ENCODE data around the gene MACF1.

DNA sequence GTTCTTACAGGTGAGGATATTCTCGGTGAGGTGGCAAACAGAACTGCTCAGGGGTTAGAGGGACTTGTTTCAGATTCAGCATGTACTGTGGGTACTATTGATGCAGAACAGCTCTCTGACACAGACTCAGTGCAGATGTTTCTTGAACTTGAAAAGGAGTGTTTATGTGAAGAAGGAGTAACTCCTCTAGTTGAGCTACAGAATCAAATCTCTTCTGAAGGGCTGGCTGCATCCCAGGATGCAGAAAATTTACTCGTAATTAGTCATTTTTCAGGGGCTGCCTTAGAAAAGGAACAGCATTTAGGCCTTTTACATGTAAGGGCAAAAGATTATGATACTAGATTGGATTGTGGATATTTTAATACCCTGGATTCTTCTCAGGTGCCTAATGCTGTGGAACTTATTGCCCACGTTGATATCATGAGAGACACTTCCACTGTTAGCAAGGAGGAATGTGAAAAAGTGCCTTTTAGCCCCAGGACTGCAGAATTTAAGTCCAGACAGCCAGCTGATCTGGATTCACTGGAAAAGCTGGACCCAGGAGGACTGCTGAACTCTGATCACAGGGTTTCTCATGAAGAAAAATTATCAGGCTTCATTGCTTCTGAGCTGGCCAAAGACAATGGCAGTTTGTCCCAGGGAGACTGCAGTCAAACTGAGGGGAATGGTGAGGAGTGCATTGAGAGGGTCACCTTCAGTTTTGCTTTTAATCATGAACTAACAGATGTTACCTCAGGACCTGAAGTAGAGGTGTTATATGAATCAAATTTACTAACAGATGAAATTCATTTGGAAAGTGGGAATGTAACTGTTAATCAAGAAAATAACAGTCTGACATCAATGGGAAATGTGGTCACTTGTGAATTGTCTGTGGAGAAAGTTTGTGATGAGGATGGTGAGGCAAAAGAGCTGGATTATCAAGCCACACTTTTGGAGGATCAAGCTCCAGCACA, 207.3 kb downstream of the MACF1 start:
- no peak for TF ChIP-seq FOXA1 (IDR thresholded peaks at IDR 0.05)
- TF ChIP-seq TARDBP (IDR thresholded peaks at IDR 0.05) = no peak
- no peak for TF ChIP-seq FOXM1 (IDR thresholded peaks at IDR 0.05; ENCODE audit: borderline replicate concordance)
- no peak for TF ChIP-seq BHLHE40 (IDR thresholded peaks at IDR 0.05; ENCODE audit: borderline replicate concordance)
- TF ChIP-seq ZNF384 (IDR thresholded peaks at IDR 0.05) = no peak
- no peak for TF ChIP-seq SUZ12 (IDR thresholded peaks at IDR 0.05)
- no peak for TF ChIP-seq ELF4 (IDR thresholded peaks at IDR 0.05)
- TF ChIP-seq SP1 (IDR thresholded peaks at IDR 0.05) = no peak
- TF ChIP-seq HDGF (IDR thresholded peaks at IDR 0.05; ENCODE audit: borderline replicate concordance) = no peak

All from HEK293T (cell line).